Tibial artery (tissue), 4 donors: ENCODE measurements around the gene PDCD1.
A peak's percentile ranks its signal among the peaks of the same experiment; 100 is the strongest.

ENCODE experiments used
- DNase-seq, 2 donors: peaks; one replicate each; pipeline ENCODE4 v3.0.0-alpha.2; 2019
- H3K27ac ChIP-seq, 2 donors: fragments of 200-600 bp; sonication (generic) in 1 of 2; 1 replicate in 1 of 2; 2 replicates in 1 of 2; pipeline ENCODE4 v1.5.1; 2018 to 2019; ENCODE audit warnings: mild to moderate bottlenecking in 1 of 2
- H3K27me3 ChIP-seq, 2 donors: fragments of 200-600 bp; sonication (generic) in 1 of 2; one replicate each; pipeline versions ENCODE4 v1.5.1 to v1.6.0; 2016 to 2019
- H3K36me3 ChIP-seq, 3 donors: fragments of 200-600 bp; sonication (generic) in 2 of 3; one replicate each; pipeline ENCODE4 v1.5.1; 2016 to 2019; ENCODE audit warnings: mild to moderate bottlenecking in 2 of 3
- H3K4me1 ChIP-seq, 4 donors: fragments of 200-600 bp; sonication (generic) in 2 of 4; 1 replicate in 3 of 4; 2 replicates in 1 of 4; pipeline ENCODE4 v1.5.1; 2016 to 2019
- H3K4me3 ChIP-seq, 2 donors: fragments of 200-600 bp; sonication (generic) in 1 of 2; 1 replicate in 1 of 2; 2 replicates in 1 of 2; pipeline ENCODE4 v1.5.1; 2018 to 2019; ENCODE audit warnings: mild to moderate bottlenecking in 2 of 2
- H3K9me3 ChIP-seq, 3 donors: fragments of 200-600 bp; sonication (generic) in 1 of 3; one replicate each; pipeline ENCODE4 v1.5.1; 2016 to 2019
- intact Hi-C: fragments of 100-400 bp; cut with DNase I; formaldehyde crosslinking; loops from one replicate; pipeline ENCODE4 v1.15.0; 2023; ENCODE audit warnings: low total_unique reads
- TF ChIP-seq, protein P1 (sequence below), 2 experiments: fragments of 200-600 bp in 1 of 2; fragments of 450-650 bp in 1 of 2; IDR thresholded peaks; one replicate each; pipeline ENCODE4 v1.5.1; 2017 to 2019; ENCODE audit warnings: antibody characterized with exemption in 2 of 2, mild to moderate bottlenecking in 1 of 2, moderate library complexity in 1 of 2

Gene PDCD1

DNA sequence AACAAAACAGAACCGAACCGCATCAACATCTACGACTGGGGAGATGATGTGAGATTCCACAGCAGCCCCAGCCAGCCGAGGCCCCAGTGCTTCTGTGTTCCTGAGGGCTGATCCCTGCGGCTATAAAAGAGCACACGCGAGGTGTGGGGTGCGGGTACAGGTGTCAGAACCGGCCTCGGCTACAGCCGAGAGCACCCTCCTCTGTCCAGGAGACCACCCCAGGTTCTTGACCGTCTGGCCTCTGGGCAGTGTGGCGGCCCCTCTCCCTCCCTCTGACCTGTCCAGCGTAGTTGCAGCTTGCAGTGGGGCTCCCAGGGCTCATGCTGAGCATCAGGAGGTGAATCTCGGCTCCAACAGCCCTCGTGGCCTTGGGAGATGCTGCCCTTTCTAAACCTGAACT is 34.6 kb upstream of the PDCD1 start:
- no peak overlapping the region for H3K4me3 ChIP-seq
- no peaks in the 10 kb centered on the region for H3K27me3 ChIP-seq
- peaks cover 0 to 11% (median 0%) of the 10 kb centered on the region in 4 donors for H3K4me1 ChIP-seq
- TF ChIP-seq, protein P1, sequence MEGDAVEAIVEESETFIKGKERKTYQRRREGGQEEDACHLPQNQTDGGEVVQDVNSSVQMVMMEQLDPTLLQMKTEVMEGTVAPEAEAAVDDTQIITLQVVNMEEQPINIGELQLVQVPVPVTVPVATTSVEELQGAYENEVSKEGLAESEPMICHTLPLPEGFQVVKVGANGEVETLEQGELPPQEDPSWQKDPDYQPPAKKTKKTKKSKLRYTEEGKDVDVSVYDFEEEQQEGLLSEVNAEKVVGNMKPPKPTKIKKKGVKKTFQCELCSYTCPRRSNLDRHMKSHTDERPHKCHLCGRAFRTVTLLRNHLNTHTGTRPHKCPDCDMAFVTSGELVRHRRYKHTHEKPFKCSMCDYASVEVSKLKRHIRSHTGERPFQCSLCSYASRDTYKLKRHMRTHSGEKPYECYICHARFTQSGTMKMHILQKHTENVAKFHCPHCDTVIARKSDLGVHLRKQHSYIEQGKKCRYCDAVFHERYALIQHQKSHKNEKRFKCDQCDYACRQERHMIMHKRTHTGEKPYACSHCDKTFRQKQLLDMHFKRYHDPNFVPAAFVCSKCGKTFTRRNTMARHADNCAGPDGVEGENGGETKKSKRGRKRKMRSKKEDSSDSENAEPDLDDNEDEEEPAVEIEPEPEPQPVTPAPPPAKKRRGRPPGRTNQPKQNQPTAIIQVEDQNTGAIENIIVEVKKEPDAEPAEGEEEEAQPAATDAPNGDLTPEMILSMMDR (IDR thresholded peaks at IDR 0.05): no peak
- DNase-seq: peak; percentile 15 to 33
- intact Hi-C loops: no loop called here
- H3K27ac ChIP-seq: no peak overlapping the region
- H3K9me3 ChIP-seq: no peaks in the 10 kb centered on the region
- H3K36me3 ChIP-seq: no peaks in the 10 kb centered on the region

DNA sequence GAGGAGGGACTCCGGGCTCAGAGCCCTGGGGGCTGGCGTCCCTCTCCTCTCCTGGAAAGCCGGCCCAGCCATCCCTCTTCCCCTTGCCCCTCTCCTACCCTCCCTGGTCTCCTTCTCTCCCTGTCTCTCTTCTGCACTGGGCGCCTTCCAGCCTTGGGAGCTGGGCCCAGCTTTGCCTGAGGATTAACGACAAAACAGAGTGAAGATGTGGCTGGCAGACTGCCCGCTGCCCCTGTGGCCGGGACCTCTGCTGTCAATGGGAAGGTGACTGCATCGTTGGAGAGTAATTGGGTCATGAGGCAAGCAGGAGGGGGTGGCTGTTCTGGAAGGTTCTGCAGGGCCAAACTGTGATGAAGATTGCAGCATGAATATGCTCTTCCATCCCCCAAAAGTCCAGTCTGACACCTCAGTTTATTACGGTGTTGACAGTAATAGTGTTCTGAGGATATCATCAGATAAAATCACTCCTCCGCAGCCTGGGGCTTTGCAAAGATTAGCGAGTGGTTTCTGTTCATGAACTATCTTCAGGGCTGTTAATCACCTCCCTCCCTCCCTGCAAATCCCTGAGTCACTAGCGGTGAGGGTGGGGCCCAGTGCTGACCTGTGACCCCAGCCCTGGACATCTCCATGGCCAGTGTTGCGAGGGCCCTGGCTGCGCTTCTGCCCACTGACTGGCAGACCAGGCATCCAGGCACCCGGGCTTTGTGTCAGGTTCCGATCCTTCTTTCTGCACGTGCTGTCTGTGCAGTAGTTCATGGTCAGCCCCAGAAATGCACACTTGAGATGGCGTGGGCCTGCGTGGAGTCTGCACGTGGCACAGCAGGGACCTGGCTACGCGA is 33.8 kb upstream of the PDCD1 start:
- H3K4me1 ChIP-seq: peaks cover 0 to 11% (median 0%) of the 10 kb centered on the region in 4 donors
- H3K4me3 ChIP-seq: no peak overlapping the region
- H3K27me3 ChIP-seq: no peaks in the 10 kb centered on the region
- no peak overlapping the region for H3K27ac ChIP-seq
- DNase-seq: peak; percentile 19 to 60
- H3K36me3 ChIP-seq: no peaks in the 10 kb centered on the region
- TF ChIP-seq, protein P1 (IDR thresholded peaks at IDR 0.05): no peak
- intact Hi-C loops: no loop called here
- no peaks in the 10 kb centered on the region for H3K9me3 ChIP-seq

DNA sequence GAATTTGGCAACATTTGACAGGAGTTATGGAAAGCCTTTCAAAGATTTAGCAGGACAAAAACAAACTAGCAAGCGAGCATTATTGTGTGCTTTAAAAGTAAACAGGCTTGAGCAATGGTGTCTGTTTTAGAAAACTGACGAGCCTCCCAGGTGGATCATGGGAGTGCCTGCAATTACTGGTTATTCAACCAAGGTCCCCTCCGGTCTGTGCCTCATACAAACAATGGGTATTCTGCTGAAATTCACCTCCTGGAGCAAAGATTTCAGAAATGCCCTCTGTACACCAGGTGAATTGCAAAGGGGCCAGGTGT is 33.2 kb upstream of the PDCD1 start:
- Histone ChIP-seq H3K36me3 (no peaks in the 10 kb centered on the region), H3K27ac (no peak overlapping the region), H3K9me3 (no peaks in the 10 kb centered on the region), H3K4me3 (no peak overlapping the region), H3K4me1 (peaks cover 0 to 11% (median 0%) of the 10 kb centered on the region in 4 donors), H3K27me3 (peaks cover 0 to 3% of the 10 kb centered on the region in 2 donors)
- no peak for DNase-seq
- TF ChIP-seq, protein P1 (IDR thresholded peaks at IDR 0.05): no peak
- intact Hi-C loops: no loop called here

DNA sequence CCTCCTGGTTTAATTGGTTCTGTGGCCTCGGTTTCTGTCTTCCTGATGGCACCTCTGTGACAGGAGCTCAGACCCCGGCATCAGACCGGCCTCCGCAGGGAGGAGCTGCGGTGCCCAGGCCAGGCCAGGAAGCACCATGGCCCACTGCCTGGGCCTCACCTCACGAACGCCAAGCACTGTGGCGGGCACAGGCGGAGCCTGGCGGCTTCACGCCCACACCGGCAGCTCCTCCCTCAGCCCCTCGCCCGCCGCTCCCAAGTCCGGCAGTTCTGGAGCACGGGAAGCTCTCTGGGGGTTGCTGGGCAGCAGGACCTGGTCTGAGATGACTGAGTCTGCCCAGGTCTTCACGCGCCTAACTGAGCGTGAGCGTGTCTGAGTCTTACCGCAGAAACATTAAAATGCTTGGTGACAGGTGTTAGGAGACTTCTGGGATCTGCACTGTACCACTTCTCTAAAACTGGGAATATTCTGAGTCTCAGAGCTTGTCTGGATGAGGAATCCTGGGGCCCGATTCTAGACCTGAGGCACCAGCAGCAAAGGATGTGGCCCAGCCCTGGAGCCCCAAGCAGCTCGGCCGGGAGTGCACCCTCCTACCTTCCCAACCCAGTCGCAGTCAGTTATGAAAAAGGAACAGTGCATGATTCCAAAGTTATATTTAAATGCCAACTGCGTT is 32.8 kb upstream of the PDCD1 start:
- no peaks in the 10 kb centered on the region for H3K36me3 ChIP-seq
- TF ChIP-seq, protein P1 (IDR thresholded peaks at IDR 0.05): no peak
- intact Hi-C loops: no loop called here
- peaks cover 0 to 11% (median 0%) of the 10 kb centered on the region in 4 donors for H3K4me1 ChIP-seq
- no peak overlapping the region for H3K4me3 ChIP-seq
- no peak overlapping the region for H3K27ac ChIP-seq
- no peak for DNase-seq
- H3K27me3 ChIP-seq: peaks cover 0 to 6% of the 10 kb centered on the region in 2 donors
- no peaks in the 10 kb centered on the region for H3K9me3 ChIP-seq

DNA sequence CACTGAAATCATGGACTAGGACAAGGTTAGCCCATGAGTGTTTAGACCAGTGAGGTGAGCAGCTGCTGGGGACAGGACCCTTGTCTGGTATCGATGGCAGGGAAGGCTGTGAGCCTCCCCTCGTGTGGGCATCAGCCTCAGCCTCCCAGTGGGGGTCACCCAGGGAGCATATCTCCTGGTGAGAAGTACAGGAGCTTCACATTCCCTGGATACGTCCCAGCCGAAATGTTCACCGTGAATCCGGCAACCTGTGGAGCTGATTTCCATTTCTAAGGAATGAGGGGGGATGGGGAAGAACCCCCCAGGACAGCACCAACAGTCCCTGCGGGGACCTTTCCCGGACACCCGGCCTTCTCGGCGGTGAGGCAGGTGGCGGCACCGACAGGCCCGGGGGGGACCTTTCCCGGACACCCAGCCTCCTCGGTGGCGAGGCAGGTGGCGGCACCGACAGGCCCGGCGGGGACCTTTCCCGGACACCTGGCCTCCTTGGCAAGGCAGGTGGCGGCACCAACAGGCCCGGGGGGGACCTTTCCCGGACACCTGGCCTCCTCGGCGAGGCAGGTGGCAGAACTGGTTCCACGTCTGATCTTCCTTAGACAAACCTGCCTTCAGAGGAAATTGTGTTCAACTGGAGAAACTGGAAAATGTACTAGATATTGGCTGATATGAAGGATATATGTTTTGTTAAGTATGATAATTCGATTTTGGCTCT is 32.0 kb upstream of the PDCD1 start:
- H3K9me3 ChIP-seq: no peaks in the 10 kb centered on the region
- intact Hi-C loops: no loop called here
- H3K4me1 ChIP-seq: peaks cover 0 to 5% (median 0%) of the 10 kb centered on the region in 4 donors
- H3K27me3 ChIP-seq: peaks cover 0 to 6% of the 10 kb centered on the region in 2 donors
- H3K27ac ChIP-seq: no peak overlapping the region
- no peaks in the 10 kb centered on the region for H3K36me3 ChIP-seq
- TF ChIP-seq, protein P1 (IDR thresholded peaks at IDR 0.05): no peak
- no peak for DNase-seq
- no peak overlapping the region for H3K4me3 ChIP-seq
